Embryonic facial prominence (tissue), 1 donor: Measurements from ENCODE around the gene FAM90A26.
"Not testable (repeated sequence)": the region's sequence is repeated elsewhere in the genome, so short reads cannot be mapped to it uniquely, and the experiment has no call there.

Experiments
- DNase-seq: peaks from one replicate; pipeline ENCODE4 v3.0.0-alpha.2; 2016; ENCODE audit errors: extremely low spot score

Gene FAM90A26, protein sequence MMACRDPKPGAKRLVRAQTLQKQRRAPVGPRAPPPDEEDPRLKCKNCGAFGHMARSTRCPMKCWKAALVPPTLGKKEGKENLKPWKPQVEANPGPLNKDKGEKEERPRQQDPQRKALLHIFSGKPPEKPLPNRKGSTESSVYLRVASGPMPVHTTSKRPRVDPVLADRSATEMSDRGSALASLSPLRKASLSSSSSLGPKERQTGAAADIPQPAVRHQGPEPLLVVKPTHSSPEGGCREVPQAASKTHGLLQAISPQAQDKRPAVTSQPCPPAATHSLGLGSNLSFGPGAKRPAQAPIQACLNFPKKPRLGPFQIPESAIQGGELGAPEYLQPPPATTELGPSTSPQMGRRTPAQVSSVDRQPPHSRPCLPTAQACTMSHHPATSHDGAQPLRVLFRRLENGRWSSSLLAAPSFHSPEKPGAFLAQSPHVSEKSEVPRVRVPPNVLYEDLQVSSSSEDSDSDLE

DNA sequence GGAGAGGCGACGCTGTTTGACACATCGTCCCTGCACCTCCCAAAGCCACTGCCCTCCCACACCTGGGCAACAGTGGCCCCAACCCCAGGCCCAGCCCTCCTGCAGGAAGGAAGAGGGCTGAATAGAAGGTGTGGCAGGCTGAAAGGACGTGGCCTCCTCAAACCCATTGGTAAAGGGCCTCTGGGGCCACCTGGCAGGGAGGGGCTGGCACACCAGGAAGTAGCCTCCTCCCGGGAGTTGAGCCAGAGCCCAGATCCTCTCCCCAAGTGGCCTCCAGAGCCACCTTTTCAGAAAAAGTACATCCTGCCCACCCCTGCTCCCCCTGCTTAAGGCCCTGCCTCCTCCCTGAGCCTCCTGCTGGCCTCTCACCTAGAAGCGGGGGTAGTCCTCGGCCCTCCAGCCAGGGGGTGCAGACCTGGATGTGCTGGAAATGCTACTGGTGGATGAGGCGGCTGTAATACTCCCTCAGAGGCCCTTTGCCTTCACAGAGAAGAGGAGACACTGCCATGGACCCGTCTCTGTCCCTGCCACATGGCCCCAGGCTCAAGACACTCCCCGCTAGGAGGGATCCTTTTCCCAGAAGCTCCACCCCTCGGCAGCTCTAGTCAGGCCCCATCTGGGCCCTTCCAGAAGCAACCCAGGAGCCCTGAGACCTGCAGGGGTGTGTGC, at the start of gene FAM90A26:
FAM90A26 (plus strand) TSS at position 619 of the 669 bp plus-strand sequence. CDS start 2,764 bp downstream, outside the sequence.
- not testable (repeated sequence) for DNase-seq

DNA sequence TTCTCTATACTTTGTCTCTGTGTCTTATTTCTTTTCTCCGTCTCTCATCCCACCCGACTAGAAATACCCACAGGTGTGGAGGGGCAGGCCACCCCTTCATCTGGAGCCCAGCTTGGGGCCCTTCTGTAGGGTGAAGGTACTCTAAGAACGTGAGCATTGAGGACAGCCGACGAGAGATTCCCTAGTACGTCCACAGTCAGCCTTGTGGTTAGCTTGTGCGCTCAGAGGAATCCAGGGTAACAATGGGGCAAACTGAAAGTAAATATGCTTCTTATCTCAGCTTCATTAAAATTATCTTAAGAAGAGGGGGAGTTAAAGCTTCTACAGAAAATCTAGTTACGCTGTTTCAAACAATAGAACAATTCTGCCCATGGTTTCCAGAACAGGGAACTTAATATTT, 47.5 kb upstream of the FAM90A26 start:
- DNase-seq = not testable (repeated sequence)

DNA sequence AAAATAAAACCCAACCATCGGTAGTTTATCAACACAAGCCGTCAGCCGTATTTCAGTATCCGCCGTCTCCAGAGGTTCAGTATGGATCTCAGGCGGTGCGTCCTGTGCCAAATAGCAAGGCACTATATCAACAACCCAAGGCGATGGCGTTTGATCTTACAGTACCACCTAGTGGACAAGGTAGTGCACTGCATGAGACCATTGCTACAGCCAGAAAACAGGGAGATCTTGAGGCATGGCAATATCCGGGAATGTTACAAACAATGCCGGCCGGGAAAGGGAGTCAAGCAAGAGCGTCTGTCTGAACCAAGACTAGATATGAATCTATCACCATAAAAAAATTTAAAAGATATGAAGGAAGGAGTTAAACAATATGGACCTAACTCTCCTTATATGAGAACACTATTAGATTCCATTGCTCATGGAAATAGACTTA, 46.6 kb upstream of the FAM90A26 start:
- DNase-seq = peak; percentile 40

DNA sequence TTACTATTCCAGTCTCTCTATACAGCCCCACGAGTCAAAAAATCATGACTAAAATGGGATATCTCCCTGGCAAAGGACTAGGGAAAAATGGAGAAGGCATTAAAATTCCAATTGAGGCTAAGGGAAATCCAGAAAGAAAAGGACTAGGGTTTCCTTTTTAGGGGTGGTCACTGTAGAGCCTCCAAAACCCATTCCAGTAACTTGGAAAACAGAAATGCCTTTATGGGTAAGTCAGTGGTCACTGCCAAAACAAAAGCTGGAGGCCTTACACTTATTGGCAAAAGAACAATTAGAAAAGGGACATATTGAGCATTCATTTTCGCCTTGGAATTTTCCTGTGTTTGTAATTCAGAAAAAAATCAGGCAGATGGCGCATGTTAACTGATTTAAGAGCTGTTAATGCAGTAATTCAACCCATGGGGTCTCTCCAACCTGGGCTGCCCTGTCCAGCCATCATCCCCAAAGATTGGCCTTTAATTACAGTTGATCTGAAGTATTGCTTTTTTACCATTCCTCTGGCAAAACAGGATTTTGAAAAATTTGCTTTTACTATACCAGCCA, 44.5 kb upstream of the FAM90A26 start:
- DNase-seq = not testable (repeated sequence)

DNA sequence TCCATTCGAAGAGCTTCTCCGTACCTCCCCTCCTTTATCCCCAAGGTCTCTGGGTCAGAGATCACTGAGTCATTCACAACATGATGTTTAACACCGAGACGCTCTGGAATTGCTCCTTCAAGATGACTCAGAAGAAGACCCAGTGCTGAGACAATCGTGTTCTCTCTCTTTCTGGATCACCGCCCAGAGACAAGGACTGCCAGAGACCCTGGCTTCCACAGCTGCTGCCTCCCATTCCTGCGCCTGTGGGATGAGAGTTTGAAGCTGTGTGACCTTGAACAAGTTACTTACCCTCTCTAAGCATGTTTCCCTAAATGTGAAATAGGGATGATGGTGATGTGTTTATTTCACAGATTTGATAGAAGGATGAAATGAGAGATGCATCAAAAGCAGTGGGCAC, 38.8 kb upstream of the FAM90A26 start:
- DNase-seq = not testable (repeated sequence)

DNA sequence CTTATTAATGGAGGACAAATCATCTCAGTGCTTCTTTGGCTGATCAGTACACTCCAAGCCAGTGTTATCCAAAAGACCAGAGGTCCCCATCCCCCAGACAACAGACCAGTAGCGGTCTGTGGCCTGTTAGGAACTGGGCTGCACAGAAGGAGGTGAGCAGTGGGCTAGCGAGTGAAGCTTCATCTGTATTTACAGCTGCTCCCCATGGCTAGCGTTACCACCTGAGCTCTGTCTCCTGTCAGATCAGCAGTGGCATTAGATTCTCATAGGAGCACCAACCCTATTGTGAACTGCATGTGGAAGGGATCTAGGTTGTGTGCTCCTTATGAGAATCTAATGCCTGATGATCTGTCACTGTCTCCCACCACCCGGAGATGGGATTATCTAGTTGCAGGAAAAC, 37.4 kb upstream of the FAM90A26 start:
- DNase-seq = not testable (repeated sequence)

DNA sequence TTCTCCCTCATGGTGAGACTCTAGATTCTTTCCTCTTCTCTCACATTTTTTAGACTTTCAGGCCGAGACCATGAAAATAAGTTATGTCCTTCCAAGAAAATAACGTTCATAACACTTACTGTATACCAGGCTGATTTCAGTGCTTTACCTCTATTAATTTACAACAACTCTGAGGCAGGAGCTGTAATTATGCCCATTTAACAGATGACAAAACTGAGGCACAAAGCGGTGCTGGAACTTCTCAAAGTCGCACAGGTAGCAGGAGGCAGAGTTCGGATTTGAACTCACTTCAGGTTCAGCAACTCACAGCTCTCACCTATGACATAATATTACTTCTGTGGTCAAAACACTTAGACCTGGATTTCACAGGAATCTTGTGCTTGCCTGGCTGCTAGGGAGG, 36.2 kb upstream of the FAM90A26 start:
- DNase-seq = not testable (repeated sequence)

DNA sequence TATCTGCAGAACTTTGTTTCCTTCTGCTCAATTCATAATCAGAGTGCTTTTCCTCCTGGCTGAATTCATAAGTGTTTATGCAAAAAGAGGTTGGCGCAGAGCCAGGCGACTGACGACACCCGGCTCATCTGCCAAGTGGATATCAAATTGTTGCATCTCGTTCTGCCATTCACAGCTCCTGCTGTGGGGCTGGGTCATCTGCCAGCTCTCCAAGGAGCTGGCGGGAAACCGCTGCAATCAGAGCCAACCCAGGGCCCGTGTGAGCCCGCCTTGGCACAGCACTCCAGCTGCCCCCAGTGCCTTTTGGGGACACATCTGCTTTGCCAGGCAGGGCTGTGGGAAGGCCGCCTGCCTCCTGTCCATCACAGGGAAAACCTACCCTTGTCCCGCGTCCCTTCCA, 35.7 kb upstream of the FAM90A26 start:
- not testable (repeated sequence) for DNase-seq

DNA sequence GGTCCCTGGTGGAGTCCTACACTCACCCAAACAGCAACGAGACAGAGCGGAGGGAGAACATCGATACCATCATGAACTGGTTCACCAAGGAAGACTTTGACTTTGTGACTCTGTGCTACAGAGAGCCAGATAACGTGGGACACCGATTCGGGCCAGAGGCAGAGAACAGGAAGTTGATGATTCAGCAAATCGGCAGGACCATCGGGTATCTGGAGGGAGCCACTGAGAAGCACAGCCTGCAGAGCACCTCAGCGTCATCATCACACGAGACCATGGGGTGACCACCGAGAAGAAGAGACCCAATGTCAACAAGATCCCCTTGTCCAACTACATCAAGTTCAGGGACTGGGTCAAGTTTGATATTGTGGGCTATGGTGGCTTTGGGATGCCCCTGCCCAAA, 29.2 kb upstream of the FAM90A26 start:
- DNase-seq = not testable (repeated sequence)

DNA sequence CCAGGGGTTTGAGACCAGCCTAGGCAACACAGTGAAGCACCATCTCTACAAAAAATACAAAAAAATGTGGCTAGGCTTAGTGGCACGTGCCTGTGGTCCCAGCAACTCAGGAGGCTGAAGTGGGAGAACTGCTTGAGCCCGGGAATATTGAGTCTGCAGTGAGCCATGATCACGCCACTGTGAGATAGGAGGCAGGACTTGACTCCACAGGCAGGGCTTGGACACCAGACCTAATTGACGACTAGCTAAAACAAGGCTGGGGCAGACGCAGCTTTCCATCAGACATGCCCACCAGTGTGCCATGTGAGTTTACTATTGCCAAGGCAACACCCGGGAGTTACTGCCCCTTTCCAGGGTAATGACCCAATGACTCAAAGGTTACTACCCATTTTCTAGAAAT, 27.4 kb upstream of the FAM90A26 start:
- not testable (repeated sequence) for DNase-seq

DNA sequence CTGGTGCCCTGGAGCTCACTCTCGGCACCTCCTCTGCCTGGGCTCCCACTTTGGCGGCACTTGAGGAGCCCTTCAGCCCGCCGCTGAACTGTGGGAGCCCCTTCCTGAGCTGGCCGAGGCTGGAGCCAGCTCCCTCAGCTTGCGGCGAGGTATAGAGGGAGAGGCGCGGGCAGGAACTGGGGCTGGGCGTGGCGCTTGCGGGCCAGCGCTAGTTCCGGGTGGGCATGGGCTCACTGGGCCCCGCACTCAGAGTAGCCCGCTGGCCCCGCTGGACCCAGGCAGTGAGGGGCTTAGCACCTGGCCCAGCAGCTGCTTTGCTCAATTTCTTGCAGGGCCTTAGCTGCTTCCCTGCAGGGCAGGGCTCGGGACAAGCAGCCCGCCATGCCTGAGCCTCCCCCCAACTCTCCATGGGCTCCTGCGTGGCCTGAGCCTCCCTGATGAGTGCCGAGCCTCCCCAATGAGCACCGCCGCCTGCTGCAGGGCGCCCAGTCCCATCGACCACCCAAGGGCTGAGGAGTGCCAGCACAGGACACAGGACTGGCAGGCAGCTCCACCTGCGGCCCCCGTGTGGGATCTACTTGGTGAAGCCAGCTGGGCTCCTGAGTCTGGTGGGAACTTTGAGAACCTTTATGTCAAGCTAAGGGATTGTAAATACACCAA, 26.7 kb upstream of the FAM90A26 start:
- no peak for DNase-seq

DNA sequence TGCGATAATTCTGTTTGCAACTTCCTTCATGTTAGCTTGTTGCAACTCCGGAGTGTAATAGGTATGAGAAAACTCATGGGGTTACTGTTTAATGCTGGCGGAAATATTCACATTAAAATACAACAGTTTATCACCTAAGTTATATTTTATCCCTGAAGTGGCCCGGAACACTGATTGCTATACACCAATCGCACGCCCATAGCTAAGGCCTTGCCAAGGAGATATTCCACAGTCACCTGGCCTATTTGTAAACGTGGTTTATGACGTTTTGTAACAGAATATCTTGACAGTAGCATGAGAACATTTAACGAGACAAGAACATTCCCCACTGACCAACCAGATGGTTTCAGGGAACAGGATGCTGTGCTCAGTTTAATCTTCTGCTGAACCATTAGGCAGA, 23.2 kb upstream of the FAM90A26 start:
- DNase-seq = no peak

DNA sequence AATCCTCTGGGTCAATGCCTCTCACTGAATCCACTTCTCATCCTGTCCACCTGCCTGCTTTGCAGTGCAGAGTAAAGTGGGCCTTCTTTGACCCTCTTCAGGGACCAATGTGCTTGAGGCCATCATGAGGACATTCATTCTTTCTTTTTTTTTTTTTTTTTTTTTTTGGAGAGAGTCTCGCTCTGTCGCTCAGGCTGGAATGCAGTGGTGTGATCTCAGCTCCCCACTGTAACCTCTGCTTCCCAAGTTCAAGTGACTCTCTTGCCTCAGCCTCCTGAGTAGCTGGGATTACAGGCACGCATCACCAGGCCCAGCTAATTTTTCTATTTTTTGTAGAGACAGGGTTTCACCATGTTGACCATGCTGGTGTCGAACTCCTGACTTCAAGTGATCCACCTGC, 22.8 kb upstream of the FAM90A26 start:
- not testable (repeated sequence) for DNase-seq

DNA sequence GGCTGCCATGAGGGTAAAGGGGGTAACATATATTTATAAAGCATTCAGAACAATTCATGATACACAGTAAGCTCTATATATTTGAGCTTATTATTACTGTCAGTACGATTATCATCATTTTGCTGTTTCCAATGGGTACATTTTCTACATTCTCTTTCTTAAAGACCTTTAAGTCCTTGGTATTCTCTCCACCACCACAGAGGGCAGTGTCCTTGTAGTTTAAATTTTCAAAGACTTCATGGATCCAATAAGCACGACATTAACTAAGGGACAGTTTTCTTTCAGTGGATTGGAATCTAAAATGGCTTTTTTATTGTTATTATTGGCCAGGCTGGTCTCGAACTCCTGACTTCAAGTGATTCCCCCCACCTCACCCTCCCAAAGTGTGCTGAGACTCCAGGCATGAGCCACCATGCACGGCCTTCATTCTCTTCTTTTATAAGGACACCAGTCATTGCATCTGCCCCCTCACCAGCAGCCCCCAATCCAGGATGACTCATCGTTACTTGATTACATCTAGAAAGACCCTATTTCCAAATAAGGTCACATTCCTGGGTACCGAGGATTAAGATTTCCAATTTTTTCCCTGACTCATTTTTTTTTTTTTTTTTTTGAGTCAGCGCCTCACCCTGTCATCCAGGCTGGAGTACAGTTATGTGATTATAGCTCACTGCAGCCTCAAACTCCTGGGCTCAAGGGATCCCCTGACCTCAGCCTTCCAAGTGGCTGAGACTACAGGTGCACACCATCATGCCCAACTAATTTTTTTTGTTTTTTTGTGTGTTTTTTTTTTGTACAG, 21.4 kb upstream of the FAM90A26 start:
- DNase-seq = not testable (repeated sequence)

DNA sequence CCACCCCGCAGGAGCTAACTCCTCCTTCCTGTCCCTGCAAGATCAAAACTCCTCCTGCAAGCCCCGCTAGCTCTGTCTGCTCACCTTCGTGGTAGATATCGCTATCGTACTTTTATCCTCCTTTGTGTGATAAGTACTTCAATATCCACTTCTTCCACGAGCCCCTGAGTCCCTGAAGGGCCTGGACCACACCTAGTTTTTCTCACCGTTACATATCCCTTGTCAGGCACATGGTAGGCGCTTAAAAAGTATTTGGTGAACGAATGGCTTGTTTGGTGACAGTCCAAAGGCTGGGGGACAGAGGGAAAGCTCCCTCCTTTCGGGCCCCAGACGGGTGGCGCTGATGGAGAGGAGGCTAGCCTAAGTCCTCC, 18.4 kb upstream of the FAM90A26 start:
- not testable (repeated sequence) for DNase-seq

DNA sequence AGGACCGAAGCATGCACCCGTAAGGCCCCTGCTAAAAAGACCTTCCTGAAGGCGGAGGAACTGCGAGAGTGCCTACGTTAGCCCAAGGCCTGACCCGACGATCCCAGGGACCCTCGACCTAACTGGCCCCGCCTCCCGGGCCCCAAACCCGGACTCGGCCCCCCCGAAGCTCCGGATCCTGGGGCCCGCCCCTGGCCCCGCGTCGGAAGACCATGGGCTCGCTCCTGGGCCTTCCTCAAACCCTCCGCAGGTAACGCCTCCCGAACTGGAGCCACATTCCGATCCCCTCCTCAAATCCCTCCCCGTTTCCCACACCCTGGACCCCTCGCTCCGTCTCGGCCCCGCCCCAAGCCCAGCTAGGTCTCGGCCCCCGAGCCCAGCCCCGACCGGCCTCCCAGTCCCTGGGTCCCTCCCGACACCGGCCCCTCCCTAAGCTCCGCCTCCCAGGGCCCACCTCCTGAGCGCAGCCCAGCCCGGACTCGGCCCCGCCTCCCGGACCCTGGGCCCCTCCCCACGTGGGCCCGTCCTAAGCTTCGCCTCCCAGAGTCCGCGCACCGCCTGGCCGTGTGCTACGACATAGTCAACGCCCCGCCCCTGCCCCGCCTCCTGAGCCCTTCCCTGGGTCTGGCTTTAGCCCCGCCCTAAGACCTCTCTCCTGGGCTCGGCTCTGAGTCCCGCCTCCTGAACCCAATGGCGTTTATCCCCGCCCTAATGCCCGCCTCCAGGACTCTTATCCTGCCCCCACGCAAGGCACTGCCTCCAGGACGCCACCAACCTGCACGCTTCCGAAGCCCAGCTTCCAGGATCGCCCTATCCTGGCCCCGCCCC, 17.8 kb upstream of the FAM90A26 start:
- peak; percentile 81 for DNase-seq

DNA sequence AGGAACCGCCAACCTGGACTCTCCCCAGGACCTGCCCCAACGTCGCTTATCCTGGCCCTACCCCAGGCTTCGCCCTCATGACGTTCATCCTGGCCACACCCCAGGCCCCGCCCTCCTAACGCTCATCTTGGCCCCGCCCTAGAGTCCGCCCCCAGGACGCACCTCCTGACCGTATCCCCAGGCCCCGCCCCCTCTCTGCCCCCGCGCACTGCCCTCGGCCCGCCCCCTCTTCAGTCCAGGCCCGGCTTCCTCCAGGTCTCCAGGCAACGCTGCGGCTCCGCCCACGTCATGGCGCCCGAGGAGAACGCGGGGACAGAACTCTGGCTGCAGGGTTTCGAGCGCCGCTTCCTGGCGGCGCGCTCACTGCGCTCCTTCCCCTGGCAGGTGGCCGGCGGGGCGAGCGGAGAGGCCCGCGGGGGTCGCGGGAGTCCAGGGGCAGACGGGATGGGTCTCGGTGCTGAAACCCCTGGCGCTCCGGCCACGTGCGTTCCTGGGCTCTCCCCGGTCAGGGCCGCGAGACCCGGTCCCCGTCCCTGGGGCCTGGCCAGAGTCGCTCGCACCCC, 17.1 kb upstream of the FAM90A26 start:
- DNase-seq = peak; percentile 94

DNA sequence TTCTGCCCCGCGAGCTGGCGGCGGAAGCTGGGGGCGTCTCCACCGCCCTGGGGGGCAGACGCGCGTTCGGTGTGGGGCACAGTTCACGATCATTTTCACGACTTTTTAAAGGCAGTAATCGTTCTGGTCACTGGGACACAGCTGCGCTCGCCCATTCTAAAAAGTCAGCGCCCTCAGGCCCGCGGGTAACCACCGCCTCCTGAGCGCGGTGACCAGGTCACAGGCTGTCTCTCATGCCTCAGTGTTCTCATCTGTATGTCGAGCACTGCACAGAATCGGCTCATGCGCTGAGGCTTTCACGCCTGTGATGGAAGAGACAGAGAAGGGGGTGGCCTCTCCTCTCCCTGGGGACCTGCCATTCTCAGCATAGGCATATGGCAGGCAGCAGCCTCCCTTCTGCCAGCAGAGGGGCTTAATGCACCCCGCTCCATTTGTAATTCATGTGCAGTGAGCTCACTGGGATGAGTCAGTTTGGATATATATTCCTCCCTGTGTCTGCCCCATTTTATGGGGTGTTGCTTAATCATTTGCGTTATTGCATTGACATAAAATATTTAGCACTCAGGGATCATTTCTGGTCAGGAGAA, 16.5 kb upstream of the FAM90A26 start:
- not testable (repeated sequence) for DNase-seq

DNA sequence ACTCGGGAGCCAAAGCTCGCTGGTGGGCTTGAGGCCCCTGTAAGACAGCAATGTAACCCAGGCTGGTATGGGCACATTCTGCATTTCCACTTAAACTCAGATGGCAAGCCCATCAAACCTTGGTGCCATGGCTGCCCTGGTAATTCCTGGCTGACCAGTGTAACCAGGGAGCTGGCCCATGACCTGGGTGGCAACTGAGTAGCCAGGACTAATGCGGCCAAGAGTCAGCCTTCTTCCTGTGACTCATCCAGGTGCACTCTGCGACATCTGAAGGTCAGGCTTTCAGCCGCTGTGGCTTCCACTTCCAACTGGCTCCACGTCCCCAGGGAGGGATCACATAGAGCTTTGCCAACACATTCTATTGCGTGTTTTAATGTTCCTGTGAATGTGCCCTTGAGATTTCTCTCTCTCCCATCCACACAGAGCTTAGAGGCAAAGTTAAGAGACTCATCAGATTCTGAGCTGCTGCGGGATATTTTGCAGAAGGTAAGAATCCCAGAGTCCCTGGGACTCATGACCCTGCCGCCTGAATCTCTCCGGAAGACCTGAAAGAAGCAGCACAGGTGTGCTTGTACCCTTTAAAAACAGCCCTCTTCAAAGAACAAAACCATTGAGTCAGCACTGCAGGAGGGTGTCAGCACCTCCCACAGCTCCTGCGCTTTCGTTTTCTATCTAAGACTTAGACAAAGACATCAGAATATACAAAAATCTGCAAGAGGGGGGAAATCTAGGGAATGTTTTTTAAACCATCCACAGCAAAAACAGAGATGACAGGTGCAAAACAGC, 14.9 kb upstream of the FAM90A26 start:
- not testable (repeated sequence) for DNase-seq
